ENCODE results near the gene ALG14.

DNA sequence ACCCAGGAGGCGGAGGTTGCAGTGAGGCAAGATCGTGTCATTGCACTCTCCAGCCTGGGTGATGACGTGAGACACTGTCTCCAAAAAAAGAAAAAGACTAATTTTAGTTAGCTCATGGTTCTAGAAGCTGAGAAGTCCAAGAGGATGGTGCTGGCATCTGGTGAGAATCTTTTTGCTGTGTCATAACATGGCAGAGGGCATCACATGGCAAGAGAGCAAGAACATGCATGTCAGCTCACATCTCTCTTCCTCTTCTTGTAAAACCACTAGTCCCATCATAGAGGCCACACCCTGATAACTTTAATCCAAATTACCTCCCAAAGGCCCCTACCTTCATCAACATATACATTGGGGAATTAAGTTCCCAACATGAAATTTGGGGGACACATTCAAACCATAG, 132.0 kb downstream of the ALG14 start:
- TF ChIP-seq, protein P1, sequence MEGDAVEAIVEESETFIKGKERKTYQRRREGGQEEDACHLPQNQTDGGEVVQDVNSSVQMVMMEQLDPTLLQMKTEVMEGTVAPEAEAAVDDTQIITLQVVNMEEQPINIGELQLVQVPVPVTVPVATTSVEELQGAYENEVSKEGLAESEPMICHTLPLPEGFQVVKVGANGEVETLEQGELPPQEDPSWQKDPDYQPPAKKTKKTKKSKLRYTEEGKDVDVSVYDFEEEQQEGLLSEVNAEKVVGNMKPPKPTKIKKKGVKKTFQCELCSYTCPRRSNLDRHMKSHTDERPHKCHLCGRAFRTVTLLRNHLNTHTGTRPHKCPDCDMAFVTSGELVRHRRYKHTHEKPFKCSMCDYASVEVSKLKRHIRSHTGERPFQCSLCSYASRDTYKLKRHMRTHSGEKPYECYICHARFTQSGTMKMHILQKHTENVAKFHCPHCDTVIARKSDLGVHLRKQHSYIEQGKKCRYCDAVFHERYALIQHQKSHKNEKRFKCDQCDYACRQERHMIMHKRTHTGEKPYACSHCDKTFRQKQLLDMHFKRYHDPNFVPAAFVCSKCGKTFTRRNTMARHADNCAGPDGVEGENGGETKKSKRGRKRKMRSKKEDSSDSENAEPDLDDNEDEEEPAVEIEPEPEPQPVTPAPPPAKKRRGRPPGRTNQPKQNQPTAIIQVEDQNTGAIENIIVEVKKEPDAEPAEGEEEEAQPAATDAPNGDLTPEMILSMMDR (IDR thresholded peaks at IDR 0.05; ENCODE audit: extremely low read depth in 1 of 2, insufficient read depth in 1 of 2, low read depth in 1 of 2, low read length in 2 of 2): no peak
- TF ChIP-seq EZH2 (IDR thresholded peaks at IDR 0.05; ENCODE audit: borderline replicate concordance, low read depth, low read length, severe bottlenecking): no peak

All from endothelial cell of umbilical vein (primary cell).